ENCODE results near the gene TATDN3. TPM values are rescaled to one million over a fixed set of nuclear protein-coding genes. Genes with fewer than 3 reads are reported as not detected.
"Not testable (repeated sequence)": the region's sequence is repeated elsewhere in the genome, so short reads cannot be mapped to it uniquely, and the experiment has no call there.

Gene TATDN3
- total RNA-seq, 1 donor from 2014 or later = 12.1 TPM

GRCh38 chr1:212860713-212861581 is 69.3 kb downstream of the TATDN3 start:
- no peak for DNase-seq (ENCODE audit: low spot score, unreplicated experiment)
- Mint-ChIP-seq H3K36me3 (ENCODE audit: insufficient read depth) (peaks cover 7% of the 10 kb centered on the region), H3K4me1 (ENCODE audit: low read depth) (peaks cover 3% of the 10 kb centered on the region), H3K9me3 (ENCODE audit: low read depth) (no peaks in the 10 kb centered on the region), H3K27me3 (no peaks in the 10 kb centered on the region), H3K4me3 (ENCODE audit: low read depth) (no peak overlapping the region), H3K27ac (no peak overlapping the region)
- no peak for TF ChIP-seq CTCF (IDR thresholded peaks at IDR 0.05; ENCODE audit: unreplicated experiment)

GRCh38 chr1:212862111-212862690 is 70.5 kb downstream of the TATDN3 start:
- H3K4me1 Mint-ChIP-seq (ENCODE audit: low read depth) = peaks cover 3% of the 10 kb centered on the region
- no peak for DNase-seq (ENCODE audit: low spot score, unreplicated experiment)
- TF ChIP-seq CTCF (IDR thresholded peaks at IDR 0.05; ENCODE audit: unreplicated experiment) = no peak
- H3K27me3 Mint-ChIP-seq = no peaks in the 10 kb centered on the region
- no peaks in the 10 kb centered on the region for H3K9me3 Mint-ChIP-seq (ENCODE audit: low read depth)
- no peak overlapping the region for H3K4me3 Mint-ChIP-seq (ENCODE audit: low read depth)
- H3K27ac Mint-ChIP-seq = no peak overlapping the region
- H3K36me3 Mint-ChIP-seq (ENCODE audit: insufficient read depth) = peaks cover 14% of the 10 kb centered on the region

- not testable (repeated sequence) for H3K4me3 Mint-ChIP-seq (ENCODE audit: low read depth); H3K4me1 Mint-ChIP-seq (ENCODE audit: low read depth); H3K9me3 Mint-ChIP-seq (ENCODE audit: low read depth); H3K27ac Mint-ChIP-seq; DNase-seq (ENCODE audit: low spot score, unreplicated experiment); H3K27me3 Mint-ChIP-seq
- H3K36me3 Mint-ChIP-seq (ENCODE audit: insufficient read depth) = peaks cover 15% of the 10 kb centered on the region
Measured at GRCh38 chr1:212863345-212863744, 71.7 kb downstream of the TATDN3 start.

- no peak for TF ChIP-seq CTCF (IDR thresholded peaks at IDR 0.05; ENCODE audit: unreplicated experiment)
- DNase-seq (ENCODE audit: low spot score, unreplicated experiment) = no peak
- no peaks in the 10 kb centered on the region for H3K4me1 Mint-ChIP-seq (ENCODE audit: low read depth)
- no peak overlapping the region for H3K4me3 Mint-ChIP-seq (ENCODE audit: low read depth)
- H3K9me3 Mint-ChIP-seq (ENCODE audit: low read depth) = no peaks in the 10 kb centered on the region
- H3K27me3 Mint-ChIP-seq = no peaks in the 10 kb centered on the region
- H3K36me3 Mint-ChIP-seq (ENCODE audit: insufficient read depth) = peaks cover 15% of the 10 kb centered on the region
- no peak overlapping the region for H3K27ac Mint-ChIP-seq
Measured at GRCh38 chr1:212864201-212864600, 72.5 kb downstream of the TATDN3 start.

Other genes with a start within 250 kb of the TATDN3 start
- 14.6 and 18.2 TPM in 2 replicates for gene ATF3, start 183.1 kb upstream of the TATDN3 start, total RNA-seq
- gene BATF3, start 92.1 kb upstream of the TATDN3 start, total RNA-seq = 0.53 and 0.55 TPM in 2 replicates
- gene NSL1, start 117 bp upstream of the TATDN3 start, total RNA-seq = 37.2 and 41.1 TPM in 2 replicates
- 0.69 TPM in 1 of 2 replicates, not detected in the other for gene SPATA45, start 55.8 kb downstream of the TATDN3 start, total RNA-seq
- gene FLVCR1, start 66.4 kb downstream of the TATDN3 start, total RNA-seq = 27.0 and 31.4 TPM in 2 replicates
- gene VASH2, start 158.6 kb downstream of the TATDN3 start, total RNA-seq = 15.8 and 17.8 TPM in 2 replicates
- 50.3 and 50.6 TPM in 2 replicates for gene ANGEL2, start 224.0 kb downstream of the TATDN3 start, total RNA-seq